Middle frontal gyrus (tissue), 1 donor: ENCODE results near the gene NDUFV2.
"Not testable (repeated sequence)": the region's sequence is repeated elsewhere in the genome, so short reads cannot be mapped to it uniquely, and the experiment has no call there.

ENCODE experiments used
- DNase-seq: peaks from one replicate; pipeline ENCODE4 v3.0.0-alpha.2; 2015; ENCODE audit warnings: low spot score; ENCODE audit errors: extremely low spot score

NDUFV2 gene

DNA sequence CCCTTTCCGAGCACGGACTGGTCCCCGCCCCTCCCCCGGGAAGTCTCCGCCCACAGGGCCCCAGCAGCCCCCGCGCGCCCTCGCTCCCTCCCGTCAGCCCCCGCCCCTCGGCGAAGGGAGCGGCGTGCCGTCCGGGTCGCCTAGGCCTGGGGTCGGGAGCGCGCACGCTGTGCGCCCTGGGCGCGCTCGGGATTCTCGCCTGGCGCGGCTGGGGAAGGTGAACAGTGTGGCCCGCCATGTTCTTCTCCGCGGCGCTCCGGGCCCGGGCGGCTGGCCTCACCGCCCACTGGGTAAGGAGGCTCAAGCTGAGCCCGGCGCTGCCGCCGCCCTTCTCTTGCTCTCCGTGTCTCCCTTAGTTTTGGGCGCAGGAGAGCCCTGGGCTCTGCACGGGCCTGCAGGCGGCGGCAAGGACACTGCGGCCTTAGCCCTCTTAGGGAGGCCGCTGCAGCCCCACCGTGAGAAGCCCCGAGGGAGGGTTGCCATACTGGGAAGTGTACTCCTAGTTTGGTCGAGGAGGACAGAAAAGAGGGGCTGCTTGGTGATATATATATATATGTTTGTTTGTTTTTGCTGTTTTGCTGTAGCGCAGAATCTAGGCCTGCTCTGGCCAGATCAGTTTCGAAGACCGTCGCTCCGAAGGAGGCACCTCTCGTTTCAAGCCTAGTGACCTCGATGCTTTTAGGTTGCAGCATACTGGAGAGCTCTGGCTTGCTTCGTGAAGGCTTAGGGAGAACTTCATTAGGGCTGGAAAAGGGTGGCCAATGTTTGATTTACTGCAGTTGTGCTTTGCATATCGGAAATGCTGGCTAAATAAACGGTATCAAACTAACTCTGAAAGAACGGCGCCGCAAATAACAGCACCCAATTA, at the start of gene NDUFV2:
Gene NDUFV2 (plus strand): TSS at position 192 of the 868 bp plus-strand sequence. CDS start 45 bp downstream, at position 237.
- peak; percentile 91 for DNase-seq

DNA sequence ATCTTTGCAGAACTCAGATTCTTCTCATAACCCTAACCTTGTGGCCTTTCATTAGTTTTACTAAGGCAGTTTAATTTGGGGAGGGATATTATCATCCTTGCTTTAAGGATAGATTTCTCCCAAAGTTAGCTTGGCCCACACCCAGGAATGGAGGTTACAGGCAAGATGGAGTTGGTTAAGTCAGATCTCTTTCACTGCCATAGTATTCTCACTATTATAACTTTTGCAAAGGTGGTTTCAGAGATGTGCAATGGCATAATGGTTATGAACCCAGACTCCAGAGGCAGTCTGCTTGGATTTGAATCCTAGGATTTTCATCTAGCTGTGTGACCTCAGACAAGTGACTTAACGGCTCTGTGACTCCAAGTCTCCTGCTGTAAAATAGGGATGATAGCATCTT, 48.7 kb upstream of the NDUFV2 start:
- no peak for DNase-seq

DNA sequence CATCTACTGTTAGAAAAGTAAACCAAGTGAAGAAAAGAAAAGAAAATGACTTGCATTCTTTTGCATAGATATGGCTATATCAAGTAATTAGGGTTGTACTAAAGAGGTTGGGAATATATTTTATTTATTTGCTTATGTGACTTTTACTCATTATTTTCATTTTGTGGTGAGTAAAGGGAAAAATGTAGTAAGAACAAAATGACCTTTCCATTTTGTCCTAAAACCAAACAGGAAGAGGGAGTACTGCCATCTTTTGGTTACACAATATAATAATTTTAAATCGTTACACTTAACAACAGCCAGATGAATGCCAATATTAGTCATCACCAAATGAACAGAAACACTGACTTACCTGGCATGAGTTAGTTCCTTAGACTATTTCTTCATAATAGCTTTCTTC, 47.3 kb upstream of the NDUFV2 start:
- no peak for DNase-seq

- DNase-seq: no peak
Measured at GRCh38 chr18:9055626-9056025, 46.9 kb upstream of the NDUFV2 start.

- DNase-seq: no peak
Measured at GRCh38 chr18:9057646-9058045, 44.9 kb upstream of the NDUFV2 start.

- DNase-seq: no peak
Measured at GRCh38 chr18:9058406-9058805, 44.1 kb upstream of the NDUFV2 start.

DNA sequence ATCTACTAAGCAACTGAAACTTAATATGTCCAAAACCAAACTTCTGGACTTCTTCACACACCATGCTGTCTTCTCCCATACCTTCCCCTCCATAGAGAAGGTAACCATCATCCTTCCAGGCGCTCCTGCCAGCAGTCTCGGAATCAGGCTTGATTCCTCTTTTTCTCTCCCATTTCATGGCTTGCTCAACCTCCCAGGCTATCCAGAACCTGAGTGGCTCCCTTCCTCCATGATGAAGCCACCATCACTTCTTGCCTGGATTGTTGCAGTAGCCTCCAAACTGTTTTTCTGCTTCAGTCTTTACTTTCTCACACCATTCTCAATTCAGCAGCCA, 40.1 kb upstream of the NDUFV2 start:
- no peak for DNase-seq

DNA sequence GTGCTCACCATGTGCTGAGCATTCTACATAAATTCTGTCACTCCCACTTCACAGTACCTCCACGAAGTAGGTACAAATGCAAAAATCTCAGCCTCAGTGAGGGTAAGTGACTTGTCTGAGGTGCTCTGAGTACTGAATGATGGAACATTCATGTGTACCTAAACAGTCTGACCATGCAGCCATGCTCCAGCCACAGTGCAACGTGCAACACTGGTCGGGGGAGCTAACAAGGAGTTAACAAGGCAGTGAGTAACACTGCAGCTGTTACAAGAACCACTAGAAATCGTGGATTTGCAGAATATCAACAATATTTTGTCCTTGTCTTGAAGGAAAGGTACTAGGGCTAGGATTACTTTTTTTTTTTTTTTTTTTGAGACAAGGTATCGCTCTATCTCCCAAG, 36.6 kb upstream of the NDUFV2 start:
- no peak for DNase-seq

- DNase-seq: no peak
Measured at GRCh38 chr18:9066358-9066757, 36.1 kb upstream of the NDUFV2 start.

DNA sequence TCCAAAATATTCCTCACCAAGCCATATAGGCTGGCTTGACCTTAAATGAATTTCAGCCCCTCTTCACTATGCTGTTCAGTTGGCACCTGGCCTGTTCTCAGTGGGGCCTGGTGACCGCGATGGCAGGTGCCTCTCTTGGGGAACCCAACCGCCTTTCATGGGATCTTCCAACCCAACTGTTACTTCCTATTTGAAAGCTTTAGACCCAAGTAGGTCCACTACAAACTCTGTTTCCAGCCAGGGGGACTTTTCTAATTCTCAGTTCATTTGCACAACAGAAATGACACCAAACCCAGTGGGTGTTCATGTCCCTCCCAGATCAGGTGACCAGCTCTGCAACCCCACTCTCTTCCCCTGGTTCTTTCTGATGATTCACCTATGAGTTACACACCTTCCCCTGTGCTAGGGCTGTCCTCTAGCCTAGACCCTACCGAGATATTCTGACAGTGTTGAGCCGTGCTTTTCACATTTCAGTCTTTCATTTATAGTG, 35.6 kb upstream of the NDUFV2 start:
- no peak for DNase-seq

- no peak for DNase-seq
Measured at GRCh38 chr18:9067823-9068222, 34.7 kb upstream of the NDUFV2 start.

- no peak for DNase-seq
Measured at GRCh38 chr18:9068346-9068745, 34.2 kb upstream of the NDUFV2 start.

DNA sequence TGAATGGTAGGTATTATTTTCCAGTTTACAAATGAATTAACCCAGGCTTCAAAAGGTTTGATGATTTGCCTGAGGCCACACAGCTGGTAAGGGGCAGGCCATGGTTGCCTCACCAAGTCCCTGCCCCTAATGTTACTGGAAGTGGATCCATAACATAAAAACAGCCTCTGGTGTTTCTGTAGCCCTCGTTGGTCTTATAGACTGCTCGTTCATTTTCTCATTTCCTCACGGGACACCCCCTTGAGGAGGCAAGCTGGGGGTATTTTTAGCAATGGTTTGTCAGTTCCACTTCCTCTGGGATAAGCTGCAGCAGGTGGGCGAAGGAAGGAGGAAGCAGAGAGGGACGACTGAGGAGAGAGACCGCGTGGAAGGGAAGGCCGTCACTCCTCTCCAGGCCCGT, 32.9 kb upstream of the NDUFV2 start:
- DNase-seq: no peak

DNA sequence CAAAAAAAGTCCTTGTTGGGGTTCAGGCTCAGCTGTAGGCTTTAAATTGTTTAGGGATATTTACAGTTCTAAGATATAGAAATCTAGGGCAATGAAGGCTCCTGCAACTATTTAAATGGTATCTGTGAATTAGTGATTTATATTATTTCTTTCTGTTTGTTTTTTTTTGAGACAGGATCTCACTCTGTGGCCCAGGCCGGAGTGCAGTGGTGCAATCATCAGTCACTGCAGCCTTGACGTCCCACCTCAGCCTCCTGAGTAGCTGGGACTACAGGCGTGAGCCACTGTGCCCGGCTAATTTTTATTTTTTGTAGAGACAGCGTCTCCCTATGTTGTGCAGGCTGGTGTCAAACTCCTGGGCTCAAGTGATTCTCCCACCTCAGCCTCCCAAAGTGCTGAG, 32.3 kb upstream of the NDUFV2 start:
- DNase-seq: no peak

- DNase-seq: no peak
Measured at GRCh38 chr18:9079818-9080528, 22.5 kb upstream of the NDUFV2 start.

DNA sequence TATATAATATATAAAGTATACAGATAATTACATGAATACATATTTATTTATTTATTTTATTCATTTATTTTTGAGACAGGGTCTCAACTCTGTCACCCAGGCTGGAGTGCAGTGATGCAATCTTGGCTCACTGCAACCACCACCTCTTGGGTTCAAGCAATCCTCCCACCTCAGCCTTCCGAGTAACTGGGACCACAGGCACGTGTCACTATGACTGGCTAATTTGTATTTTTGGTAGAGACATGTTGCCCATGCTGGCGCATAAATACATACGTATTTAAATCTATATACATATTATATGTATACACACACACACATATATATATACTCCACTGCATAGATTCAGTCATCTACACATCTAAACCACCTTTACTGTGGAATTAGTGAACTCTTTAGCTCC, 20.6 kb upstream of the NDUFV2 start:
- no peak for DNase-seq

DNA sequence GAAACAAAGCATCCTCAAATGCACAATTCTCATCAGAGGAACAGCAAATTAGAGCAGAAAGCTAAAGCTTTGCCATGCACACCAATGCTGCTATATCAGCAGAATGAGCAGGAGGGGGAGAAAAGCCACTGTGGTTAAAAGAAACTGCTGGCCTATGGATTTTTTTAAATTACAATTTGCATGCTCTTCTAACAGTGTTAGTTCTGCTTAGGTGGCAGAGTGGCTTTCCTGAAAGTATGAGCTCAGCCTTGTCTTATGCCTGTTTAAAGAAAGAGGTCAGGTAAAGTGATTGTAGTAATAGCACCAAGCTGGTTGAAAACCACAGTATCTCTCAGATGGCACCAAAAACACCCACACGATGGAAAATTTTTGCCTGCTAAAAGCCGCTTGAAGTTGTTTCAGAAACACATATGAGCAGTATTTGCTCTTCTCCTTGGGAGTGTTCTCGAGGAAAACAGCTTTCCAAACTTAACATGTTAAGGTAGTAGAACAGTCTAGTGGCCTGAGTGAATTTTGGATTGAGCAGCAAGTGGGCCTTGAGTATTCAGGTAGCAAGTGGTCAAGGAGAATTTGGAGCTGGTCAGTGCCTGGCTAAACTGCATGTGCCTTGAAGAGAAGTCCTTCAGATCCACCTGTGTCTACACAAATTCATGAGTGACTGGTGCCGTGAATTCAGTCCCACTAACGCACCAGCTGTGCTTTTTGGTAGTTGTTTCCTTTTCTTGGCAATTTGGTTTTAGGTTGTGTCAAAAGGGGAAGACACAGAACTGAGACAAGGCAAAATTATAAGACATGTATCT, 19.6 kb upstream of the NDUFV2 start:
- no peak for DNase-seq

DNA sequence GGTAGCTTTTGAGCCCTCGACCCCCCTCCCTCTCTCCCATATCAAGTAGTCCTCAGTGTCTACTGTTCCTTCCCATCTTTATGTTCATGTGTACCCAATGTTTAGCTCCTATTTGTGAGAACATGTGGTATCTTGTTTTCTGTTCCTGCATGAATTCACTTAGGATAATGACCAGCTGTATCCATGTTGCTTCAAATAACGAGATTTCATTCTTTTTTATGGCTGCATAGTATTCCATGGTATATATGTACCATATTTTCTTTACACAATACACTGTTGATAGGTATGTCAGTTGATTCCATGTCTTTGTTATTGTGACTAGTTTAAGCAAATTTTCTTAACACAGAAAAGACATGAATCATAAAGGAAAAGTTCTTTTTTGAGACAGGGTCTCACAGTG, 16.5 kb upstream of the NDUFV2 start:
- DNase-seq: no peak

DNA sequence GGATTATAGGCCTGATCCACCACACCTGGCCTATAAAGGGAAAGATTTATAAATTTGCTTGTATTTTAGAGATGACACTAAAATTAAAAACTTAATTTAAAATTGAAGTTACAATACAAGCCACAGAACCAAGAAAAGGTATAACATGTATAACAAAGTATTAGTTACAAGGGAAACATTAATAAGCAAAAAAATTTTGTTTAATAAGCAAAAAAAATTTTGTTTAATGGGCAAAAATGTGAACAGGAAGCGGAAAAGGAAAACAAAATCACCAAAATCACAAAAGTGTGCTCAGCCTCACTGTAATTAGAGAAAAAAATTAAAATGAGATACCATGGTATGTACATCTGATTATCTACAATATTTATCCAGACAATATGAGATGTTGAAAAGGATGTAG, 15.9 kb upstream of the NDUFV2 start:
- DNase-seq: no peak

- DNase-seq: no peak
Measured at GRCh38 chr18:9087144-9087543, 15.4 kb upstream of the NDUFV2 start.

DNA sequence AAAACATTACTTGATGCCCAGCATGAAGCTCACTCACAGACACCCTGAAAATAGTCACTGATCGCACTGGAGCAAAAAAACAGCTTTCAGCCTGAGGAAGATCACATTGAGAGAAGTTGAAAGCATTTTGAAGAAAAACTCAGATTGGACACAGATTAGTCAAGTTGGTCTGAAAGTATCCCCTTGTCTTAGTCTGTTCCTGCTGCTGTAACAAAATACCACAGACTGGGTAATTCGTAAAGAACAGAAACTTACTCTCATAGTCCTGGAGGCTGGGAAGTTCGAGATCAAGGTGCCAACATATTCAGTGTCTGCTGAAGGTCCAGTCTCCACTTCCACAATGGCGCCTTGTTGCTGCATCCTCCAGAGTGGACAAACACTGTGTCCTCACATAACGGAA, 14.2 kb upstream of the NDUFV2 start:
- no peak for DNase-seq

DNA sequence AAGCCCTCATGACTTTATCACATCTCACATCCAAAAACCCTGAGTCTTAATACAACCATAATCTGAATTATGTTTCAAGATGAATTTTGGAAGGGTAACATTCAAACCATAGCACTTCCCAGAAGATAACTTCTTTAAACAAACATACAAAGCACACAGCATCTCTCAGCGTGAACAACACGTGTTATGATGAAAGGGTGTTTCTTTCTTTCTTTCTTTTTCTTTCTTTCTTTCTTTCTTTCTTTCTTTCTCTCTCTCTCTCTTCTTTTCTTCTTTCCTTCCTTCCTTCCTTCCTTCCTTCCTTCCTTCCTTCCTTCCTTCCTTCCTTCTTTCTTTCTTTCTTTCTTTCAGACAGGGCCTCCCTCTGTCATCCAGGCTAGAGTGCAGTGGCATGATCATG, 13.8 kb upstream of the NDUFV2 start:
- DNase-seq: not testable (repeated sequence)
